Activated CD4-positive, alpha-beta T cell treated with anti-CD3 and anti-CD28 coated beads for 48 hours (primary cell): ENCODE measurements around the gene OXSR1.
"Not testable (repeated sequence)": the region's sequence is repeated elsewhere in the genome, so short reads cannot be mapped to it uniquely, and the experiment has no call there.

Experiments used
- DNase-seq: peaks from one replicate; pipeline ENCODE4 v3.0.0-alpha.2; 2020

The OXSR1 gene

DNA sequence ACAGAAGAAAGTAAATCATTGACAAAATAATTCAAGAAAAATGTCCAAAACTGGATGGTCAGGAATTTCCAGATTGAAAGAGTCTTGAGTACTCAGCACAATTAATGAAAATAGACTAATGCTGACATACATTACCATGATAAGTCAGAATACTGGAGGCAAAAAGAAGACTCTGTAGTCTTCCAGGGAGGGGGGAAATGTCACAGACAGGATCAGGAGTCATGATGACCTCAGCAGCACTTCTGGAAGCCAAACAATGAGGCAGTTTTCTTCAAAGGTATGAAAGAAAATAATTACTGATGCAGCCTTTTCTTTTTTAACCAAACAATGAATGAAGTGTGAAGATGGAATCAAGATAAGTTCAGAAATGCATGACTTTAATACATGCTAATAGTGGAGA, 70.1 kb downstream of the OXSR1 start:
- no peak for DNase-seq

GRCh38 chr3:38238416-38239008, 73.2 kb downstream of the OXSR1 start:
- DNase-seq: no peak

- not testable (repeated sequence) for DNase-seq
Observed at GRCh38 chr3:38242812-38243211, 77.5 kb downstream of the OXSR1 start.

DNA sequence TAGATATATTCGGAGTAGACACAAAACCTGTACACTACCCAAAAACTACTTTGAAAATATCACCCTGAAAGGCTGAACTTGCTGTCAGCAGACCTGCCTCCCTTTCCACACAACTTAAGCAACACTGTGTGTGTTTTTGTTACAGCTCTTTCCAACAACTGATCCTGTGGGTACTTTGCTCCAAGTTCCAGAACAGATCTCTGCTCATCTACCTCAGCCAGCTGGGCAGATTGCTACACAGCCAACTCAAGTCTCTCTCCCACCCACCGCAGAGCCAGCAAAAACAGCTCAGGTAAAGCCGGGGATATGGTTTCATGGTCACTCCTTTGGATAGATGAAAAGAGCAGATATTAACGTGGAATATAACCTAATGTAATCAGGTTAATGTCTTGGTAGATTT, 80.6 kb downstream of the OXSR1 start:
- no peak for DNase-seq

DNA sequence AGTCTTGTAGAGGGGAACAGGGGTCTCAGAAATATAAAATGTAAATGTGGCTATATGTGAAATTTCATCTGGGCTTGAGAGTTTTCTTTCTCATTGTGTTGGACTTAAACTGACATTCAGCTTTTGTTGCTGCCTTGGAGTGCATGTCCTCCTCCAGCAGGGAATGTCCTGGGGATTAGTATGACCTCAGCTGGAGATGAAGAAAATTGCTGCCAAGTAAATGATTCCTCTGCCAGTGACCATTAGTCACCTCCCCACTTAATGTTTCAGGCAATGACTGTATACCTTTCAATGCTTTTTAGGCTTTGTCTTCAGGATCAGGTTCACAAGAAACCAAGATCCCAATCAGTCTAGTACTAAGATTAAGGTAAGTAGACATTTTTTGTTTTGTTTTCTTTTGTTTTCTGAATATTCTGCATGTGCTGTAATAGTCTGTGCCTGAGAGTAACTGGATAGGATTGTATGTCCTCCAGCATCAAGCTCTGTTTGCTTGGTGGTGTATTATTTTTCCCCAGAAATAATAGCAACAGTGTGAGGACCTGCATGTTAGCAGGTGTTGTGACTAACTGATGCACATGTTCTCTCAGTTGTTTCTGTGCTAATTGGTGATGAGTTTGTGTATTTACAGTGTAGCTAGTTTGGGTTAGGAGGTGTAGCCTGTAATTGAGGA, 82.2 kb downstream of the OXSR1 start:
- no peak for DNase-seq

- no peak for DNase-seq
Observed at GRCh38 chr3:38250198-38250597, 84.9 kb downstream of the OXSR1 start.

DNA sequence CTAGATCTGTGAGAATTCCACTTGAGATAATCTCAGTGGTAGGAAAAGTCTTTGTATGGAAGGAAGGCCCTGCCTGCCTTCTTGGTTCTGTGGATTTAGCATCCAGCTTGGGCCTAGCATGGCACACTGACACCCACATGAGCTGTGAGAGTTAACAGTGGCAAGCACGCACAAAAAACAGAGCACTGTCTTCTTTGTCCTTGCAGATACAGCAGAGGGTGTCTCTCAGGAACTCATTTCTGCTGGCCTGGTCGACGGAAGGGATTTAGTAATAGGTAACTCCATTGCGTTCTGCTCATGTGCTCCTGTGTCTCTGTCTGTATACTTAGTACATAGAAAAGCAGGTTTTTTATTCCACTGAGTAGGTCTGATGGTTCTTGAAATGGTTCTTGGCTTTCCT, 85.9 kb downstream of the OXSR1 start:
- no peak for DNase-seq

DNA sequence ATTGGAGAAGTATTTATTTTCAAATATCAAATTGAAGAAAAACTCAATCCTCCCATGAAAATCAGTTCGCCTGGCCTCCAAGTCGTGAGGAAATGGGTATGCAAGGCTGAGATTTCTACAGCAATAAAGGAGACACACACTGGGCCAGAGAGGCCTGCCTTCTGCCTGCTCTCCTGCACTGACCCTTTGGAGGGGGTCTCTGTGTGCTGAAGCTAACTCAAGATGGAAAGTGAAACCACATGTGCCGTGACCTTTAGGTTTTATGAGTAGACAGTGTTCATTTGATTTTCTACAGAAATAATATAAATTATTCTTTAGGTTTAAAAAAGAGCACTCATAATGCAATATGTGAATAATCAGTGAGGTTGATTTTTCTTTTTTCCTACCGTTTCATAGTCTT, 88.4 kb downstream of the OXSR1 start:
- no peak for DNase-seq

GRCh38 chr3:38254872-38255271, 89.5 kb downstream of the OXSR1 start:
- no peak for DNase-seq

DNA sequence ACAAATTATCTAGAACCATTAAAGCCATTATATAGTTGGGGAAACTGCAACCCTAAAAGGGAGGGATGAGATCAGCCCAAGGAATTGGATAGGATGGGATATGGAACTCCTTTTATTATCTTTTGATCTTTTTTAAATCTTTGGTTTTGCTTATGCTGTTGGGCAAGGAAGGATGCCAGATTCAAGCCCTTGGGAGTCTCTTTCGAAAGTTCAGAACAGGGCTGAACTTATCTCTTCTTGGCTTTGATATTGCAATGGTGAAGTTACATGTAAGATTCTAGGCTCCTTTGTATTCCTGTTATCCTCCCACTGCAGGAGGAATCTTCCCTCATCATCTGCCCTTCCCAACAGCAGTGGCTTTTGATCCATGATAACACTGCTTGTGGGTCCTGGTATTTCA, 90.3 kb downstream of the OXSR1 start:
- DNase-seq: no peak

DNA sequence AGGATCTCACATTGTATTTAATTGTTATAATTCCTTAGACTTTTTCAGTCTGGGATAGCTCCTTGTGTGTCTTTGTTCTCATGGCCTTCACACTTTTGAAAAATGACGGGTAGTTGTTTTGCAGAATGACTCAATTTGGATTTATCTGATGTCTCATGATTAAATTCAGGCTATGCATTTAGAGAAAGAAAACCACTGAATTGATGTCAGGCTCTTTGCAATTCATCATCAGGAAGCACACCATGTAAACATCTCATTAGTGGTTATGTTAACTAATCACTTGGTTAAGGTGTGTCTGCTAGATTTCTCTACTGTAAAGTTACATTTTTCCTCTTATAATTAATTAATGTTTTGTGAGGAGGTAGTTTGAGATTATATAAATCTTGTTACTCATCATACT, 92.2 kb downstream of the OXSR1 start:
- DNase-seq: no peak

GRCh38 chr3:38260474-38260873, 95.1 kb downstream of the OXSR1 start:
- no peak for DNase-seq

- DNase-seq: no peak
Observed at GRCh38 chr3:38264353-38264771, 99.0 kb downstream of the OXSR1 start.

- DNase-seq: no peak
Observed at GRCh38 chr3:38264779-38265178, 99.4 kb downstream of the OXSR1 start.

DNA sequence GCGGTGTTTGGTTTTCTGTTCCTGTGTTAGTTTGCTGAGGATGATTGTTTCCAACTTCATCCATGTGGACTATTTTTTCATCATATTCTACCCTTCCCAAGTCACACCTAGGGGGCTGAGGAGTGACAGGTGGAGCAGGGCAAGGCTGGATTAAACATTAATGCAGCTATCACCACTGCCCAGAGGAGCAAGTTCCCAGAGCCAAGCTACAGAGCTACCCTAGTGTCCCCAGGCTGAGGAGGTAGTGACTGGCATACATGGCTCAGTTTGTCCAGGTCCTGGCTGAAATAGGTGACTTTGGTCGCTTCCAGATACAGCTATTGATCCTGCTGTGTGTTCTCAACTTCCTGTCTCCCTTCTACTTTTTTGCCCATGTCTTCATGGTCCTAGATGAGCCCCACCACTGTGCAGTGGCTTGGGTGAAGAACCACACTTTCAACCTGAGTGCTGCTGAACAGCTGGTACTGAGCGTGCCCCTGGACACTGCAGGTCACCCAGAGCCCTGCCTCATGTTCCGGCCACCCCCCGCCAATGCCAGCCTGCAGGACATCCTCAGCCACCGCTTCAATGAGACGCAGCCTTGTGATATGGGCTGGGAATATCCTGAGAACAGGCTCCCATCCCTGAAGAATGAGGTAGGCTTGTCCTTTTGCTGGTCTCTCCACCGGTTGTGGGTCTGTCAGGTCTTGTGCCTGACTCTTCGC, 100.4 kb downstream of the OXSR1 start, which contains the start of gene SLC22A13:
Gene SLC22A13, plus strand, starts transcription at position 209 of the 704 bp plus-strand sequence. Its CDS starts 49 bp downstream, at position 258.
- DNase-seq: no peak

- no peak for DNase-seq
Observed at GRCh38 chr3:38266810-38267209, 101.5 kb downstream of the OXSR1 start.

DNA sequence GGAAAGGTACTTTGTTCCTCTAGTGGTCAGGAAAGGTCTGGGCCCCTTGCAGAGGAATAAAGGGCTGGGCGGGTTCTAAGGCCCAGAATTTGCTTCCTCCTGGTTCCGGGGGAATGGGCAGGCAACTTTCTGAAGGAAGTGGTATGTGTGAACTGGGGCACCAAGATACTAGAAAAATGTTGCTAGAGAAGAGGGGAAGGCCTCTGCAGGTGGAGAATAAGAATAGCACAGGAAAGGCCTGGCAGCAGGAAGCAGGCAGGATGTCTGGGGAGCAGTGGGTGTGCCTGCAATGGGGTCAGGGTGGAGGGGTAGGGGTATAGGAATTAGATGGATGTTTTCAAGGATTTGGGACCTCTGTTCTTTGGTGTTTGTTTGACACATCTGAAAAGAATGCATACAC, 102.3 kb downstream of the OXSR1 start:
- DNase-seq: no peak

- no peak for DNase-seq
Observed at GRCh38 chr3:38268087-38268486, 102.8 kb downstream of the OXSR1 start.

DNA sequence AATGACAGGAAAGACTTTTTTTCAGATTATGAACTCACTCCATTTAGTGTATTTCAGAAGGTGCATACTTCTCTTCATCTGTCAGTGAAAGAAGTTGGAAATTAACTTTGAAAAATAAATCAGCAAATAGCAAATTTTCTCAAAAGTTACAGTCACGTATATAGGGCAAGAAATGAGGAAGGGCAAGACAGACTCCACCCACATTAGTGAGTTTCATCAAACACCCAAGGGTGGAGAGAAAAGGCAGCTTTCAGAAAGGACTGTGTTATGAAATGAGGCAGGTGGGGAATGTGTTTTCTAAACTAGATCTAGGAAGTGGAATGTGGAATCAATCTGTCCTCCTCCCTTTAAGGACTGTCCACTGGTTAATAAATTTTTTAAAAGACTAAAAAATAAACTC, 103.2 kb downstream of the OXSR1 start:
- DNase-seq: no peak

- DNase-seq: no peak
Observed at GRCh38 chr3:38270606-38271005, 105.3 kb downstream of the OXSR1 start.

- DNase-seq: no peak
Observed at GRCh38 chr3:38271553-38271952, 106.2 kb downstream of the OXSR1 start.

DNA sequence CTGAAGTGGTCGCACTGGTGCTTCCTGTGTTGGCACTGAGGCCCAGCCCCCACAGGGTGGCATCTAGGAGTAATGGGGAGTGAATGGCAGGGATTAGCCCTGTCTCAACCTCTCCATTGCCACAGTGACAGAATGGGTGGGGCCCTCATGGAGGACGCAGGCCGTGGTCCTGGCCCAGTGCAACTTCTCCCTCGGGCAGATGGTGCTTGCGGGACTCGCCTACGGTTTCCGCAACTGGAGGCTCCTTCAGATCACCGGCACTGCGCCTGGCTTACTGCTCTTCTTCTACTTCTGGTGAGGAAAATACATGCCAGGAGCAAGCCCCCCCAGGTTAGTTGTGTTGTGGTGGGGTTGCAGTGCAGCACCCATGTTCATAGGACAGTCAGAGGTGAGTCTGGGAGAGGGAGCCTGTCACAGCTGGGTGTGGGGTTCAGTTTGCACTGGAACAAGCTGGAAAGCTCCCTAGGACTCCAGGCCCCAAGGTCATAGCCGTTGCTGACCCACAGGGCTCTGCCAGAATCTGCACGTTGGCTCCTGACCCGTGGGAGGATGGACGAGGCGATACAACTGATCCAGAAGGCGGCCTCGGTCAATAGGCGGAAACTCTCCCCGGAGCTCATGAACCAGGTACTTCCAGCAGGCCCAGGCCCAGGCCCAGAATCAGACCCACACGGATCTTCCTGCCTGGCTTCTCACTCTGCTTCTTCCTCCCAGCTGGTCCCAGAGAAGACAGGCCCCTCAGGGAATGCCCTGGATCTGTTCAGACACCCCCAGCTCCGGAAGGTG, 109.7 kb downstream of the OXSR1 start:
- DNase-seq: no peak

DNA sequence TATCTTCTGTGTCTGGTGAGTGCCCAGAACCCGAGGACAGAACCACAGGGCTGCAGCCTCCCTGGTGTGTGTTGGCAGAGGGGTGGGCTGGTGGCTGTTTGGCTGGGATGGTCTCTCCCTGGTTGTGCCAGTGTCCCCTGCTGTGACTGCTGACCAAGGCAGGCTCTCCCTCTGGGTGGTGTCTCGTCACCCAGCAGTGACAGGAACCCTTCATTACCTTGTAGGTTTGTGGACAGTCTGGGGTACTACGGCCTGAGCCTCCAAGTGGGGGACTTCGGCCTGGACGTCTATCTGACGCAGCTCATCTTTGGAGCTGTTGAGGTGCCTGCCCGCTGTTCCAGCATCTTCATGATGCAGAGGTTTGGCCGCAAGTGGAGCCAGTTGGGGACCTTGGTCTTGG, 110.3 kb downstream of the OXSR1 start:
- DNase-seq: no peak
